Endodermal cell (in vitro differentiated cells): ENCODE data around the gene DNAJC4. TPM values are rescaled to one million over a fixed set of nuclear protein-coding genes. Genes with fewer than 3 reads are reported as not detected.

Source experiments
- DNase-seq: peaks from one replicate; pipeline ENCODE4 v3.0.0-alpha.2; 2017
- H3K27ac ChIP-seq: 2 replicates; pipeline ENCODE4 v1.5.1; 2013; ENCODE audit warnings: mild to moderate bottlenecking, low read depth, low read length, moderate library complexity
- H3K27me3 ChIP-seq: 2 replicates; pipeline ENCODE4 v1.6.1; 2013; ENCODE audit warnings: mild to moderate bottlenecking, low read length, moderate library complexity; ENCODE audit not compliant: insufficient read depth, control insufficient read depth, poor library complexity, severe bottlenecking
- H3K36me3 ChIP-seq: 2 replicates; pipeline ENCODE4 v1.7.0; 2013; ENCODE audit warnings: mild to moderate bottlenecking, low read length, moderate library complexity; ENCODE audit not compliant: control insufficient read depth, insufficient read depth
- H3K4me1 ChIP-seq: one replicate; pipeline ENCODE4 v1.7.0; 2013; ENCODE audit warnings: low read length; ENCODE audit not compliant: control insufficient read depth, insufficient read depth
- H3K4me3 ChIP-seq: 2 replicates; pipeline ENCODE4 v1.5.1; 2013; ENCODE audit warnings: mild to moderate bottlenecking, low read length, moderate library complexity
- H3K9ac ChIP-seq: 2 replicates; pipeline ENCODE4 v1.6.1; 2013; ENCODE audit warnings: mild to moderate bottlenecking, low read length, moderate library complexity; ENCODE audit not compliant: poor library complexity, severe bottlenecking; ENCODE audit errors: extremely low read depth
- H3K9me3 ChIP-seq: 2 replicates; pipeline ENCODE4 v1.6.1; 2013; ENCODE audit warnings: mild to moderate bottlenecking, low read length, moderate library complexity; ENCODE audit not compliant: control insufficient read depth
- H3K27ac Mint-ChIP-seq: 2 replicates; pipeline ENCODE4 v1.8.0; 2020; ENCODE audit warnings: mixed read lengths
- H3K27me3 Mint-ChIP-seq: 2 replicates; pipeline ENCODE4 v1.8.0; 2021; ENCODE audit warnings: mild to moderate bottlenecking, mixed read lengths; ENCODE audit not compliant: insufficient read depth
- H3K36me3 Mint-ChIP-seq: 2 replicates; pipeline ENCODE4 v1.8.0; 2020; ENCODE audit warnings: low read depth, mixed read lengths
- H3K4me1 Mint-ChIP-seq: 2 replicates; pipeline ENCODE4 v1.8.0; 2020; ENCODE audit warnings: mixed read lengths
- H3K4me3 Mint-ChIP-seq: 2 replicates; pipeline ENCODE4 v1.8.0; 2020; ENCODE audit warnings: mild to moderate bottlenecking, moderate library complexity, mixed read lengths
- H3K9me3 Mint-ChIP-seq: 2 replicates; pipeline ENCODE4 v1.8.0; 2020; ENCODE audit warnings: mild to moderate bottlenecking, mixed read lengths
- CTCF ChIP-seq: fragments of 200-600 bp; sonication (generic); conservative IDR thresholded peaks from 2 replicates; pipeline ENCODE4 v1.5.0; 2021; ENCODE audit warnings: antibody characterized with exemption, mild to moderate bottlenecking
- WGBS, 2 experiments: methylation state at CpG; one replicate each; pipeline versions ENCODE4 v1.1.5 to v1.1.7; 2013; ENCODE audit warnings: missing lambda C conversion rate in 2 of 2, mixed read lengths in 1 of 2; ENCODE audit not compliant: insufficient coverage in 1 of 2, insufficient read length in 1 of 2; 5-methylcytosine and 5-hydroxymethylcytosine counted together
- total RNA-seq, 2 donors: library from RNA; stranded (reverse); fragmentation: NEBNext Ultra II Directional in 1 of 2; extraction: Animal tissue kit (Norgen Biotek cat#: 25700) in 1 of 2; gene quantifications; 2 replicates in 1 of 2; 3 replicates in 1 of 2; pipeline ENCODE4 v1.2.1, GENCODE V29; 2021

Gene DNAJC4
- total RNA-seq, 2 donors from 2014 or later, result 20.3 to 22.9 TPM

- peak; percentile 83 for TF ChIP-seq CTCF
- Mint-ChIP-seq H3K9me3 (no peaks in the 10 kb centered on the region), H3K27ac (peak overlapping the region; percentile 74), H3K36me3 (peaks cover 58% of the 10 kb centered on the region), H3K27me3 (no peaks in the 10 kb centered on the region), H3K4me1 (no peaks in the 10 kb centered on the region), H3K4me3 (no peak overlapping the region)
- peak; percentile 92 for DNase-seq
- Histone ChIP-seq H3K27ac (no peak overlapping the region), H3K4me3 (no peak overlapping the region), H3K9ac (no peak overlapping the region), H3K9me3 (no peaks in the 10 kb centered on the region), H3K27me3 (no peaks in the 10 kb centered on the region), H3K36me3 (peaks cover 70% of the 10 kb centered on the region), H3K4me1 (peaks cover 3% of the 10 kb centered on the region)
- 88% methylated on average over 7 of the region's 7 CpGs; no CpG with 5 or more reads in 1 of the 2 experiments for WGBS, 2 experiments
Measured at GRCh38 chr11:64204464-64204989, 25.8 kb upstream of the DNAJC4 start.

- Mint-ChIP-seq H3K4me1 (no peaks in the 10 kb centered on the region), H3K27me3 (no peaks in the 10 kb centered on the region), H3K36me3 (peaks cover 43% of the 10 kb centered on the region), H3K4me3 (no peak within 1 kb of the TSS), H3K9me3 (no peaks in the 10 kb centered on the region), H3K27ac (peak within 1 kb of the TSS; percentile 30)
- no peaks in the 10 kb centered on the region for H3K9me3 ChIP-seq
- no peak within 1 kb of the TSS for H3K4me3 ChIP-seq
- TF ChIP-seq CTCF, result no peak
- no peak for DNase-seq
- peaks cover 3% of the 10 kb centered on the region for H3K4me1 ChIP-seq
- H3K27ac ChIP-seq, result no peak within 1 kb of the TSS
- no peaks in the 10 kb centered on the region for H3K27me3 ChIP-seq
- 93 to 95% methylated on average over 16 to 27 of the region's 27 CpGs for WGBS, 2 experiments
- no peak within 1 kb of the TSS for H3K9ac ChIP-seq
- peaks cover 53% of the 10 kb centered on the region for H3K36me3 ChIP-seq
Measured at GRCh38 chr11:64206457-64207255, 23.7 kb upstream of the DNAJC4 start, which contains the start of gene FERMT3. Gene FERMT3 (plus strand): TSS chr11:64206721. CDS start chr11:64207365, 644 bp downstream.

GRCh38 chr11:64207256-64208085 is 22.9 kb upstream of the DNAJC4 start:
- H3K9me3 Mint-ChIP-seq, result no peaks in the 10 kb centered on the region
- peaks cover 3% of the 10 kb centered on the region for H3K4me1 ChIP-seq
- H3K9ac ChIP-seq, result no peak overlapping the region
- no peak for DNase-seq
- peak overlapping the region; percentile 30 for H3K27ac Mint-ChIP-seq
- H3K27me3 Mint-ChIP-seq, result no peaks in the 10 kb centered on the region
- no peaks in the 10 kb centered on the region for H3K9me3 ChIP-seq
- H3K4me1 Mint-ChIP-seq, result no peaks in the 10 kb centered on the region
- H3K27ac ChIP-seq, result peak overlapping the region; percentile 44
- no peak overlapping the region for H3K4me3 ChIP-seq
- no peaks in the 10 kb centered on the region for H3K27me3 ChIP-seq
- peaks cover 51% of the 10 kb centered on the region for H3K36me3 ChIP-seq
- H3K4me3 Mint-ChIP-seq, result no peak overlapping the region
- WGBS, 2 experiments, result 87 to 92% methylated on average over 16 to 30 of the region's 30 CpGs
- peaks cover 41% of the 10 kb centered on the region for H3K36me3 Mint-ChIP-seq
- no peak for TF ChIP-seq CTCF
